Esophagus muscularis mucosa (tissue), 4 donors: ENCODE results near the gene RSL1D1. TPM values are rescaled to one million over a fixed set of nuclear protein-coding genes. Genes with fewer than 3 reads are reported as not detected.

ENCODE experiments used
- DNase-seq: peaks from one replicate; pipeline ENCODE4 v3.0.0-alpha.2; 2017; ENCODE audit errors: extremely low spot score
- H3K27ac ChIP-seq, 4 donors: fragments of 200-600 bp; sonication (generic); replicated peaks in 1 of 4; 1 replicate in 3 of 4; 2 replicates in 1 of 4; pipeline ENCODE4 v1.5.1; 2016 to 2019; ENCODE audit warnings: mild to moderate bottlenecking in 1 of 4
- H3K27me3 ChIP-seq, 4 donors: fragments of 200-600 bp; sonication (generic); one replicate each; pipeline versions ENCODE4 v1.5.1 to v1.6.0; 2016 to 2019
- H3K36me3 ChIP-seq, 4 donors: fragments of 200-600 bp; sonication (generic); one replicate each; pipeline ENCODE4 v1.5.1; 2016 to 2019
- H3K4me1 ChIP-seq, 4 donors: fragments of 200-600 bp; sonication (generic); one replicate each; pipeline ENCODE4 v1.5.1; 2016 to 2019
- H3K4me3 ChIP-seq, 4 donors: fragments of 200-600 bp; sonication (generic); 1 replicate in 2 of 4; 2 replicates in 2 of 4; pipeline ENCODE4 v1.5.1; 2016 to 2019; ENCODE audit warnings: mild to moderate bottlenecking in 4 of 4, moderate library complexity in 1 of 4
- H3K9me3 ChIP-seq, 4 donors: fragments of 200-600 bp; sonication (generic); 1 replicate in 3 of 4; 2 replicates in 1 of 4; pipeline ENCODE4 v1.5.1; 2016 to 2019
- EP300 ChIP-seq: sonication (generic); formaldehyde crosslinking; IDR thresholded peaks from one replicate; pipeline ENCODE4 v1.6.1; 2017; ENCODE audit warnings: antibody characterized with exemption
- POLR2A ChIP-seq: fragments of 450-650 bp; IDR thresholded peaks from one replicate; pipeline ENCODE4 v1.6.1; 2017; ENCODE audit warnings: antibody characterized with exemption, moderate library complexity, mild to moderate bottlenecking, low read depth
- POLR2AphosphoS5 ChIP-seq, 2 donors: sonication (generic); formaldehyde crosslinking; IDR thresholded peaks; one replicate each; pipeline ENCODE4 v1.6.1; 2017; ENCODE audit warnings: antibody characterized with exemption in 2 of 2
- WGBS: methylation state at CpG from one replicate; pipeline ENCODE4 v1.1.5; 2018; 5-methylcytosine and 5-hydroxymethylcytosine counted together
- intact Hi-C: fragments of 100-400 bp; cut with DNase I; formaldehyde crosslinking; loops from one replicate; pipeline ENCODE4 v1.15.1; 2023
- total RNA-seq, 4 donors: library from RNA; depleted of rRNA; stranded (reverse); fragments of >200 nt; gene quantifications; one replicate each; pipeline versions ENCODE4 v1.1.0 to v1.2.1, GENCODE V29; 2016
- TF ChIP-seq, protein P1 (sequence below), 3 experiments: fragments of 200-600 bp in 2 of 3; fragments of 450-650 bp in 1 of 3; sonication (generic) in 2 of 3; IDR thresholded peaks; one replicate each; pipeline ENCODE4 v1.5.1; 2017 to 2019; ENCODE audit warnings: antibody characterized with exemption in 3 of 3, mild to moderate bottlenecking in 2 of 3, moderate library complexity in 1 of 3

The RSL1D1 gene
- total RNA-seq, 4 donors from 2014 or later = 73.9 to 125 (median 97.1) TPM

DNA sequence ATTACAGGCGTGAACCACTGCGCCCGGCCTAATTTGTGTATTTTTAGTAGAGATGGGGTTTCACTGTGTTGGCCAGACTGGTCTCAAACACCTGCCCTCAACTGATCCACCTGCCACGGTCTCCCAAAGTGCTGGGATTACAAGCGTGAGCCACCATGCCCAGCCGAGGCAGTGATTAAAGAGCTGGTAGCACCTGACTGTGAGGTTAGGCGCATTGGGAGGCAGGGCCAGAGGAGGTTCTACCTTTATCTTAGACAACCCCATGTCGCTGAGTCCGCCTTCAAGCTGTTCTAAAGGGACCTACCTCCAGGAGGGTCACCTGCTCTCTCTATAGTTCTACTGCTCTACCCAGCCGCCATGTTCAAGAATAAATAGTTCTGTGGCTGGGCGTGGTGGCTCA lies 8.1 kb downstream of the RSL1D1 start:
- H3K4me3 ChIP-seq = no peak overlapping the region
- no peak for TF ChIP-seq EP300
- no peak for TF ChIP-seq POLR2A
- TF ChIP-seq, protein P1, sequence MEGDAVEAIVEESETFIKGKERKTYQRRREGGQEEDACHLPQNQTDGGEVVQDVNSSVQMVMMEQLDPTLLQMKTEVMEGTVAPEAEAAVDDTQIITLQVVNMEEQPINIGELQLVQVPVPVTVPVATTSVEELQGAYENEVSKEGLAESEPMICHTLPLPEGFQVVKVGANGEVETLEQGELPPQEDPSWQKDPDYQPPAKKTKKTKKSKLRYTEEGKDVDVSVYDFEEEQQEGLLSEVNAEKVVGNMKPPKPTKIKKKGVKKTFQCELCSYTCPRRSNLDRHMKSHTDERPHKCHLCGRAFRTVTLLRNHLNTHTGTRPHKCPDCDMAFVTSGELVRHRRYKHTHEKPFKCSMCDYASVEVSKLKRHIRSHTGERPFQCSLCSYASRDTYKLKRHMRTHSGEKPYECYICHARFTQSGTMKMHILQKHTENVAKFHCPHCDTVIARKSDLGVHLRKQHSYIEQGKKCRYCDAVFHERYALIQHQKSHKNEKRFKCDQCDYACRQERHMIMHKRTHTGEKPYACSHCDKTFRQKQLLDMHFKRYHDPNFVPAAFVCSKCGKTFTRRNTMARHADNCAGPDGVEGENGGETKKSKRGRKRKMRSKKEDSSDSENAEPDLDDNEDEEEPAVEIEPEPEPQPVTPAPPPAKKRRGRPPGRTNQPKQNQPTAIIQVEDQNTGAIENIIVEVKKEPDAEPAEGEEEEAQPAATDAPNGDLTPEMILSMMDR (IDR thresholded peaks at IDR 0.05) = no peak
- TF ChIP-seq POLR2AphosphoS5 (IDR thresholded peaks at IDR 0.05) = no peak
- intact Hi-C loops = no loop called here
- H3K9me3 ChIP-seq = no peaks in the 10 kb centered on the region
- peaks cover 0 to 7% (median 4%) of the 10 kb centered on the region in 4 donors for H3K4me1 ChIP-seq
- WGBS = 100% methylated on average over 3 of the region's 11 CpGs
- H3K27ac ChIP-seq = no peak overlapping the region
- no peaks in the 10 kb centered on the region for H3K27me3 ChIP-seq
- no peak for DNase-seq
- peaks cover 84 to 100% (median 98%) of the 10 kb centered on the region in 4 donors for H3K36me3 ChIP-seq

DNA sequence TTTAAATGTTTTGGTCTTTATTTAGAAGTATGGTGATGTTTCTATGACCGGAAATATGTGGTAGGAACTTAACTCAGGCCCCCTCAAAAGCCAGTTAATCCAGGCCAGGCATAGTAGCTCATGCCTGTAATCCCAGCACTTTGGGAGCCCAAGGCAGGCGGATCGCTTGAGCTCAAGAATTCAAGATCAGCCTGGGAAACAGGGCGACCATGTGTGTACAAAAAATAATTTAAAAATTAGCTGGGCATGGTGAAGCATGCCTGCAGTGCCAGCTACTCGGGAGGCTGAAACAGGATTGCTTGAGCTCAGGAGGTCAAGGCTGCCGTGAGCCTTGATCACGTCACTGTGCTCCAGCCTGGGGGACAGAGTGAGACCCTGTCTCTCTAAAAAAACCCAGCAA lies 10.3 kb downstream of the RSL1D1 start:
- no peak for DNase-seq
- Histone ChIP-seq H3K4me3 (no peak overlapping the region), H3K4me1 (no peaks in the 10 kb centered on the region), H3K36me3 (peaks cover 79 to 100% (median 99%) of the 10 kb centered on the region in 4 donors), H3K27me3 (no peaks in the 10 kb centered on the region), H3K27ac (no peak overlapping the region), H3K9me3 (no peaks in the 10 kb centered on the region)
- TF ChIP-seq POLR2A (no peak), EP300 (no peak), POLR2AphosphoS5 (IDR thresholded peaks at IDR 0.05) (no peak)
- TF ChIP-seq, protein P1 (IDR thresholded peaks at IDR 0.05) = no peak
- intact Hi-C loops = no loop called here
- WGBS = 95% methylated on average over 7 of the region's 7 CpGs

DNA sequence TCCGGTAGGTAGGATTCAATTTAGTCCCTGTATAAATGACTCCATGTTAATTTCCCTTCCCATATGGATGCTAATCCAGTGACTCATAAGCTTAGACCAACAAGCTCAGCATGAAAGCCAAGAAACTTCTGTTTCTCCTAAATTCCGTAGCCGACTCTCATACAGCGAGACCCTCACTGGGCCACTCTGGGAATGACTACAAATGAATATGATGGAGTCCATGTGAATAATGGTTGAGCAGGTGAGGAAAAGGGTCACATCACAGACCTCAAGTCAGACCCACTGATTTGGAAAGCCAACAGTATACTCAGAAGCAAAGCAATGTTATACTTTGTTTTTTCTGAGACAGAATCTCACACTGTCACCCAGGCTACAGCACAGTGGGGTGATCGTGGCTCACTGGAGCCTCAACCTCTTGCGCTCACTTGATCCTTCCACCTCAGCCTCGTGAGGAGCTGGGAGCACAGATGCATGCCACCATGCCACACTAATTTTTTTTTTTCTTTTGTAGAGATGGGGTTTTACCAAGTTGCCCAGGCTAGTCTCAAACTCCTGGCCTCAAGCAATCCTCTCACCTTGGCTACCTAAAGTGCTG lies 14.6 kb downstream of the RSL1D1 start:
- WGBS = 82% methylated on average over 7 of the region's 7 CpGs

DNA sequence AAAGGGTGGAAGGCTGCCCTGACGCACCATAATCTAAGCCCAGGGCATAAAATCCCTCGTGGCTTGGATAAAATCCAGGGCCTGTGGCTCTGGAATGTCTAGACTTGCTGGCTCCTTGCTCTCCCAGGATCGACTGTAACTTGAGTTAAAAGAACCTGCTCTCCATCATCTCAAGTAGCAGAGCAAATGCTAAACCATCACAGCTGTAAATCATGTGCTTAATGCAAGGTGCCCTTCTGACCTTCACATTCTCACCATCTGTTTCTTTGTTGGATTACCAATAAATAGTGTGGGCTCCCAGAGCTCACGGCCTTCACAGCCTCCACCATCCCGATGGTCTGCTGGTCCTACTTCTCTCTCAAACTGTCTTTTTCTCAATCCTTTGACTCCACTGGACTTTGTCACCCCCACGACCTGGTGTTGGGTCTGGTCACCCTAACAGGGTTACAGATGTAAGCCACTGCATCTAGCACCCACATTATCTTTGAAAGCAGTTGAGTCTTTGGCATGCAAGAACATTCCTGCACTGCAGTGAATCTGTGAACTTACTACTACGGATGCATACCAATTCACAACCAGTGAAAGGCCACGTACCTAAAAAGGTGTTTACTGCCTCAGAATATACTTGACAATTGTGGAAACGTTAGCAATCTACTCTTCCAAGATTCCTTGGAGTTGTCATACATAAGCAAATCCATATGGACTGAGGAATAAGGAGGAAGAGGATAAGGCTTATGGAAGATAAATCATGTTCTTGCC lies 15.3 kb downstream of the RSL1D1 start:
- Histone ChIP-seq H3K4me1 (no peaks in the 10 kb centered on the region), H3K4me3 (no peak overlapping the region), H3K27me3 (no peaks in the 10 kb centered on the region), H3K36me3 (peaks cover 45 to 55% (median 51%) of the 10 kb centered on the region in 4 donors), H3K9me3 (no peaks in the 10 kb centered on the region), H3K27ac (no peak overlapping the region)
- DNase-seq = no peak
- WGBS = 68% methylated on average over 9 of the region's 9 CpGs
- intact Hi-C loops = no loop called here
- TF ChIP-seq EP300 (no peak), POLR2AphosphoS5 (IDR thresholded peaks at IDR 0.05) (no peak), POLR2A (no peak)
- TF ChIP-seq, protein P1 (IDR thresholded peaks at IDR 0.05) = no peak

More for the DNA sequence above, 14.6 kb downstream of the RSL1D1 start:
- intact Hi-C loops = no loop called here
- H3K4me1 ChIP-seq = no peaks in the 10 kb centered on the region
- TF ChIP-seq POLR2AphosphoS5 (IDR thresholded peaks at IDR 0.05) (no peak), POLR2A (no peak), EP300 (no peak)
- TF ChIP-seq, protein P1 (IDR thresholded peaks at IDR 0.05) = no peak
- H3K4me3 ChIP-seq = no peak overlapping the region
- no peak for DNase-seq
- H3K27ac ChIP-seq = no peak overlapping the region
- H3K9me3 ChIP-seq = no peaks in the 10 kb centered on the region
- peaks cover 52 to 61% (median 58%) of the 10 kb centered on the region in 4 donors for H3K36me3 ChIP-seq
- no peaks in the 10 kb centered on the region for H3K27me3 ChIP-seq
